Stimulated activated naive CD8-positive, alpha-beta T cell treated with anti-CD3 and anti-CD28 coated beads, Interleukin-15, Interleukin-2, amounts not matched to agents 100 ng/mL and 50 ng/mL, for 24 hours (primary cell): ENCODE results near the gene MAMDC4.
A peak's percentile ranks its signal among the peaks of the same experiment; 100 is the strongest.
"Not testable (repeated sequence)": the region's sequence is repeated elsewhere in the genome, so short reads cannot be mapped to it uniquely, and the experiment has no call there.

Experiments
- H3K27ac Mint-ChIP-seq: one replicate; pipeline ENCODE4 v1.8.0; 2021; ENCODE audit warnings: mild to moderate bottlenecking, mixed read lengths
- H3K27me3 Mint-ChIP-seq: one replicate; pipeline ENCODE4 v1.8.0; 2021; ENCODE audit warnings: mixed read lengths
- H3K36me3 Mint-ChIP-seq: one replicate; pipeline ENCODE4 v1.8.0; 2021; ENCODE audit warnings: low read depth, mixed read lengths
- H3K4me1 Mint-ChIP-seq: one replicate; pipeline ENCODE4 v1.8.0; 2021; ENCODE audit warnings: low read depth, mixed read lengths
- H3K4me3 Mint-ChIP-seq: one replicate; pipeline ENCODE4 v1.8.0; 2021; ENCODE audit warnings: mild to moderate bottlenecking, mixed read lengths
- H3K9me3 Mint-ChIP-seq: one replicate; pipeline ENCODE4 v1.8.0; 2021; ENCODE audit warnings: mixed read lengths

Gene MAMDC4

DNA sequence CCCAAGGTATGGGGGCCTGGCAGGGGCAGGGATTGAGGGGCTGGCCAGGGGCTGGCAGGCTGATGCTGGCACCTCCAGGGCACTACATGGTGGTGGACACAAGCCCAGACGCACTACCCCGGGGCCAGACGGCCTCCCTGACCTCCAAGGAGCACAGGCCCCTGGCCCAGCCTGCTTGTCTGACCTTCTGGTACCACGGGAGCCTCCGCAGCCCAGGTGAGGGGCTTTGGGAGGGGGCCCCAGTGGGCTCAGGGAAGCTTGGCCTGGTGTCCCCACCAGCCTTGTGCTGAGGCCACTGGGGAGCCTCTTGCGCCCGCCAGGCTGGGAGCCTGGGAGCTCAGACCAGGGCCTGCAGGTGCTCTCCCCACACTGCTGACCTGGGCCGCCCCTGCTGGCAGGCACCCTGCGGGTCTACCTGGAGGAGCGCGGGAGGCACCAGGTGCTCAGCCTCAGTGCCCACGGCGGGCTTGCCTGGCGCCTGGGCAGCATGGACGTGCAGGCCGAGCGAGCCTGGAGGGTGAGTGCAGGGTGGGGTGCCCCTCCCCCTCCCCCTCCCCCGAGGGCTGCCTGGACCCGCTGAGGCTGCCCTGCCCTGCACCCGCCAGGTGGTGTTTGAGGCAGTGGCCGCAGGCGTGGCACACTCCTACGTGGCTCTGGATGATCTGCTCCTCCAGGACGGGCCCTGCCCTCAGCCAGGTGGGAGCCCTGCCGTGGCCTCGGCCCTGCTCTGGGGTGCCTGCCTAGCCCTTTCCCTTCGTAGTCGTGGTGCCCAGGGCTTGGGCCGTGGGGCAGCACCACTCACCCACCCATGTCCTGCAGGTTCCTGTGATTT, 5.7 kb downstream of the MAMDC4 start:
- Mint-ChIP-seq H3K27me3 (no peaks in the 10 kb centered on the region), H3K27ac (no peak overlapping the region), H3K9me3 (no peaks in the 10 kb centered on the region)

DNA sequence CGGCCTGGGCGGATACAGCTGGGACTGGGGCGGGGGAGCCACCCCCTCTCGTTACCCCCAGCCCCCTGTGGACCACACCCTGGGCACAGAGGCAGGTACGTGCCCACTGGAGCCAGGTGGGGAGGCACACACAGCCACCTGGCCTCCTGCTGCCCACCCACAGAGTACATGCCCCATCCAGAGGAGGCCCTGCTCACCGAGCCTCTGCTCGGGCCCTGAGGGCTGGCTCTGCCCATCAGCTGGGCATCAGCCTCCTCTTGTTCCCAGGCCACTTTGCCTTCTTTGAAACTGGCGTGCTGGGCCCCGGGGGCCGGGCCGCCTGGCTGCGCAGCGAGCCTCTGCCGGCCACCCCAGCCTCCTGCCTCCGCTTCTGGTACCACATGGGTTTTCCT, 6.3 kb downstream of the MAMDC4 start:
- H3K4me3 Mint-ChIP-seq: no peak overlapping the region
- H3K36me3 Mint-ChIP-seq: peaks cover 3% of the 10 kb centered on the region
- H3K4me1 Mint-ChIP-seq: no peaks in the 10 kb centered on the region
- H3K27ac Mint-ChIP-seq: no peak overlapping the region
- no peaks in the 10 kb centered on the region for H3K9me3 Mint-ChIP-seq
- H3K27me3 Mint-ChIP-seq: no peaks in the 10 kb centered on the region

More for the DNA sequence above, 5.7 kb downstream of the MAMDC4 start:
- Mint-ChIP-seq H3K4me1 (no peaks in the 10 kb centered on the region), H3K36me3 (no peaks in the 10 kb centered on the region), H3K4me3 (no peak overlapping the region)

DNA sequence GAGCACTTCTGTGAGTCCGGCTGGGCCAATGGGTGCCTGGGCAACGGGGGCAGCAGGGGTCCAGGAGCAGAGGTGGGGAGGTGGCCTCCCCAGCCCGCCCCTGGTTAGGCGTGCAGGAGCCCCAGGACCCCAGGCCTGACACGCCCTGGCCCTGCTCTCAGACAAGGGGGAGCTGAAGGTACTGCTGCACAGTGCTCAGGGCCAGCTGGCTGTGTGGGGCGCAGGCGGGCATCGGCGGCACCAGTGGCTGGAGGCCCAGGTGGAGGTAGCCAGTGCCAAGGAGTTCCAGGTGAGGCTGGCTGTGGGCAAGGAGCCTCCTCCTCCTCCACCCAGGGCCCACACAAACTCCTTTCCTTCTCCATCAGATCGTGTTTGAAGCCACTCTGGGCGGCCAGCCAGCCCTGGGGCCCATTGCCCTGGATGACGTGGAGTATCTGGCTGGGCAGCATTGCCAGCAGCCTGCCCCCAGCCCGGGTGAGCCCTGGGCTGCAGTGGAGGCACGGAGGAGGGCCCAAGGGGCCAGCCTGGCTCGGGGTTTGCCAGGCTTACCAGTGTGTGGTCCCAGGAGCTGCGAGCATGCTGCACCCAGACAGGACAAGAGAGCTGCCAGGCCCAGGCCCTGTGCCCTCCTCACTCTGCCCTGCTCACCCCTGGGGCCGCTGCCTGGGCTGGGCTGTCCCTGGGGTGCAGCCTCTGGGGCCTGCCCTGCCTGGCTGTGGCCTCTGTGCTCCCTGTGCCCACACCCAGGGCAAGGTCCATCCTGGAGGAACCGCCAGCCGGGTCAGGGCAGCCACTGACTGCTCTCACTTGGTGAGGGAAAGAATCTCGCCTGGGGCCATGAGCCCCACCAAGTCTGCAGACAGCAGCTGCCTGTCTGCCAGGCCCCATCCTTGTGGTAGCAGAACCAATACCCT, 7.0 kb downstream of the MAMDC4 start:
- H3K27me3 Mint-ChIP-seq: no peaks in the 10 kb centered on the region
- H3K27ac Mint-ChIP-seq: no peak overlapping the region
- peaks cover 5% of the 10 kb centered on the region for H3K4me1 Mint-ChIP-seq

DNA sequence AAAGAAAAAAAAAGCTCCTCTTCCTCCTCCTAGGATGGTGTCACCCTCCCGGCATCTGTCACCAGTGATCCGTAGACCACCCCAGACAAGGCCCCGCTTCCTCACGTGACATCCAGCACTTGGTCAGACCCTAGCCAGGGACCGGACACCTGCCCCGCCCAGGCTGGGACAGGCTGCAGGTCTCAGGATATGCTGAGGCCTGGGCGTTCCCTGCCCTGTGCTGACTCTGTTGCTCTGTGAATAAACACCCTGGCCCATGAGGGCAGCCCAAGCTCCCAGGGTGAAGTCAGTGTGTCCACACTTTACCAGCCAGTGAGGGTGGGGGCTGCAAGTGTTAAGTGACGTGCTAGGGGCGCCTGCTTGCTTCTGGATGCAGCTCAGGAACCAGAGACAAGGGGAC, 8.4 kb downstream of the MAMDC4 start:
- H3K27ac Mint-ChIP-seq: no peak overlapping the region
- no peaks in the 10 kb centered on the region for H3K27me3 Mint-ChIP-seq
- H3K36me3 Mint-ChIP-seq: peaks cover 13% of the 10 kb centered on the region
- no peak overlapping the region for H3K4me3 Mint-ChIP-seq
- H3K9me3 Mint-ChIP-seq: no peaks in the 10 kb centered on the region
- H3K4me1 Mint-ChIP-seq: peaks cover 16% of the 10 kb centered on the region

More for the DNA sequence above, 7.0 kb downstream of the MAMDC4 start:
- Mint-ChIP-seq H3K4me3 (no peak overlapping the region), H3K9me3 (no peaks in the 10 kb centered on the region), H3K36me3 (peaks cover 10% of the 10 kb centered on the region)

DNA sequence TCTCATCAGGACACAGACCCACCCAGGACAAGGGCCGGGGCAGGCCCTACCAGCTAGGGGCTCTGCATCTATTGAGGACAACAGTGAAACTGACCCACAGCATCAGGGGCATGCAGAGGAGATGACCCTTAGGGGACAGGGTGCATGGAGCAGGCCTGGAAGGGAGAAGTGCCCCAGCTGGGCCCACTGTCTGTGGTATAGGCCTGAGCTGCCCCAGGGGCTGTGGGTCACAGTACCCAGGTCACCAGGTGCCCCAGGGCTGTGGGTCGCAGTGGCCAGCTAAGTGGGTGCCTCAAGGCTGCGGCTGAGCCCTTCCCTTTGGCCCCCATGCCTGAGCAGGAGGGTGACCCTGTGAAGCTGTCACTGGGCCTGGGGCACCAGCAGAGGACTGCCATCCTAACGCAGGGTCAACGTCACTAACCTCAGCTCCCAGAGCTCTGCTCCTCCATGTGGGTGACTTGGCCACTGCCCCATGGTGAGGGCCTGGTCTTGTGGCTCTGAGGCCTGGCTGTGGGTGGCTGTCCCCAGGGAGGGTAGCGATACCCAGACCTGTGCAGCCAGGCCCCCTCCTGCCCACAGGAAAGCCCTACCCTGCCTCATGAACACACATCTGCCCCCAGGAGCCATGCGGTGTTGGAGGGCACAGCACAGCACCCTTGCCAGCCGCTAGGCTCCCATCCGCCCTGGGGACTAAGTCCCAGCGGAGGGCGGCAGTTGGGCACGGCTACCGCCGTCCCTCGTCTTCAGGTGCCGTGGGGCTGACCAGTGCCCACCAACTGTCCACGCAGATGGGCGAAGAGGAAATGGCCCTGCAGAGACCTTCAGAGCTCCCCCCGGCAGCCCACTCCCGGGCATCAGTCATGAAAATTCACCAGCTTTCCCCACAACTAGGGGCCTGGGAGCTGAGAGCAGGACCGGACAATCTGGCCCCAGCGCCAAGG, 9.1 kb downstream of the MAMDC4 start:
- Mint-ChIP-seq H3K36me3 (peaks cover 13% of the 10 kb centered on the region), H3K9me3 (no peaks in the 10 kb centered on the region), H3K27ac (no peak overlapping the region), H3K4me3 (no peak overlapping the region), H3K4me1 (peaks cover 16% of the 10 kb centered on the region), H3K27me3 (no peaks in the 10 kb centered on the region)

DNA sequence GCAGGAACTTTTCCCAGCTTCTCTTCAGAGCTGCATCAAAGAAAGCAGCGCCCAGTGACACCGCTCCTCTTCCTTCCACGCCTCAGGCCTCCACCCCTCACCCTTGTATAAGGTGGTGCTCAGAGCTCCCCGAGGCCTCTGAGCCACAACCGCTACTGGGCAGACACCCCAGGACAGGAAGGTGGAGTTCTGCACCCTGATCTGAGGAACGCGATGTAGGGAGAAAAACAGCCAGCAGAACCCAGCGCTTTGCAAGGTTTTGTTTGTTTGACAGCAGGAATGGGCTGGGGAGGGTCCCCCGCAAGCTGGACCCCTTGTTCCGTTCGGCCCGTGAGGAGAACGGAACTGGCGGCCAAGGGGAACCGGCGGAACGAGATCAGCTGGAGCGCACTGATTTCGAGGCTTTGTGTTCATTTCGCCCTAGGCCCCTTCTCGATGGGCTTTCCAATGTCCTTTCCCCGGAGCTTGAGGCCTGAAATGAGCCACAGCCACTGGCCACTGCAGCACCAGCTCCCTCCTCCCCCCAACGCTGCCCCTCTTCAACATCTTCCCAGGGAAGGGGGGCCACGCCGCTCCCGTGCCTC, 9.8 kb downstream of the MAMDC4 start:
- Mint-ChIP-seq H3K27me3 (no peaks in the 10 kb centered on the region), H3K27ac (no peak overlapping the region), H3K36me3 (peaks cover 13% of the 10 kb centered on the region), H3K4me1 (peaks cover 16% of the 10 kb centered on the region), H3K9me3 (no peaks in the 10 kb centered on the region), H3K4me3 (no peak overlapping the region)

DNA sequence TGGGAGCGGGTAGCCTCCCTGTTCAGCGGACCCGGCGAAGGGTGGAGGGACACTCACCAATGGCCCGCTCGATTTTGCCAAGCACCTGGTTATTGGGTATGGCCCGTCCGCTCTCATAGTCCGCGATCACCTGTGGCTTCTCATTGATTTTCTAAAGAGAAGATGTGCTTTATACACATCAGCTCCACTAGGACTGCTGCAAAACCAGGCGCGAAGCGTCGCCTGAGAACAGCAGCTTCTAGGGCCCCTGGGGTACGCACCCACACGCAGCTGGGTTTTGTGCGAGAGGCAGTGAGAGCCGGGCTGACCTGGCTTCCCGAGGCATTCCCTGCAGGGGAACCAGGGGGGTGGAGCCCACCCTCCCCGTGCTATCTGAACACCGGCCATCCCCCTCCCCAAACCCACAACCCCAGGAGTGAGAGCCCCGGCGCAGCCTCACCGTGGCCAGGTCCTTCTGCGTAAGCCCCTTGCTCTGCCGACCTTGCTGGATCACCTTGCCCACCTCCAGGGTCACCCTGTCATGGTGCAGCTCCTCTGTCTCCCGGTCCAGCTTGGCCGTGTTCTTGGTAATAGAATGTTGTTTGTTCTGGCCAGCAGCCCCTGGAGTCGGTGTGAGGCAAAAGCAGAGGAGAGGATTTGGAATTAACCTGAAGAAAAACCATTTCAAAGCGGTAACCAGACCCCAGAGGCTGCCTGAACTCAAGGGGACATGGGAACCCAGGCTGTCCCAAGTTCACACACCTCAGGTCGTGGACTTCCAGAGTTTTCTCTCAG, 10.9 kb downstream of the MAMDC4 start:
- peaks cover 16% of the 10 kb centered on the region for H3K4me1 Mint-ChIP-seq
- no peaks in the 10 kb centered on the region for H3K27me3 Mint-ChIP-seq
- H3K9me3 Mint-ChIP-seq: no peaks in the 10 kb centered on the region
- H3K4me3 Mint-ChIP-seq: no peak overlapping the region
- H3K36me3 Mint-ChIP-seq: peaks cover 13% of the 10 kb centered on the region
- no peak overlapping the region for H3K27ac Mint-ChIP-seq

DNA sequence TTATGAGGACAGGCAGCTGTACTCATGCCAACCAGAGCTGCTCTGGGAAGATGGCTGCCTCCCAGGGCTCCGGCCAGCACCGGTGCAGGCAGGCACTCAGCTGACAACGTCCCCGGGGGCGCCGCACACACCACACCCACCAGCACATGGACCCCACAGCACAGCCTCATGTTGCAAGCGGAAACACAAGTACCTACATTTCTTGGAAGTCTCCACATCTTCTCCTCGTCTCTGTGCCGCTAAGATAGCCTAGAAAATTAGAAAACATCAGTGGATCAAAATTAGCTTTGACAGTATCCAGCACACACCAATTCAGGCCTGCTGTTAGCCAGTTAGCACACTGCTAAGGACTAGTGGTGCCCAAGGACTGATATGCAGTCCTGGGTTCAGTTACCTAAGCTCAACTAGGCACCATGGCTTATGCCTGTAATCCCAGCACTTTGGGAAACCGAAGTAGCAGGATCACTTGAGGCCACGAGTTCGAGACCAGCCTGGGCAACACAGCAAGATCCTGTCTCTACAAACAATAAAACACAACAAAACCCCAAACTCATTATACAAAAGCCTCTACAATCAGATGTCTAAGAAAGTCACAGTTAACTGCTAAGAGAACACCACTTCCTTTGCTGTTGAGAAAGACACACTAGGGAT, 11.6 kb downstream of the MAMDC4 start:
- Mint-ChIP-seq H3K4me3 (no peak overlapping the region), H3K27me3 (no peaks in the 10 kb centered on the region), H3K27ac (peak overlapping the region; percentile 74), H3K9me3 (no peaks in the 10 kb centered on the region), H3K36me3 (peaks cover 13% of the 10 kb centered on the region), H3K4me1 (peaks cover 18% of the 10 kb centered on the region)

DNA sequence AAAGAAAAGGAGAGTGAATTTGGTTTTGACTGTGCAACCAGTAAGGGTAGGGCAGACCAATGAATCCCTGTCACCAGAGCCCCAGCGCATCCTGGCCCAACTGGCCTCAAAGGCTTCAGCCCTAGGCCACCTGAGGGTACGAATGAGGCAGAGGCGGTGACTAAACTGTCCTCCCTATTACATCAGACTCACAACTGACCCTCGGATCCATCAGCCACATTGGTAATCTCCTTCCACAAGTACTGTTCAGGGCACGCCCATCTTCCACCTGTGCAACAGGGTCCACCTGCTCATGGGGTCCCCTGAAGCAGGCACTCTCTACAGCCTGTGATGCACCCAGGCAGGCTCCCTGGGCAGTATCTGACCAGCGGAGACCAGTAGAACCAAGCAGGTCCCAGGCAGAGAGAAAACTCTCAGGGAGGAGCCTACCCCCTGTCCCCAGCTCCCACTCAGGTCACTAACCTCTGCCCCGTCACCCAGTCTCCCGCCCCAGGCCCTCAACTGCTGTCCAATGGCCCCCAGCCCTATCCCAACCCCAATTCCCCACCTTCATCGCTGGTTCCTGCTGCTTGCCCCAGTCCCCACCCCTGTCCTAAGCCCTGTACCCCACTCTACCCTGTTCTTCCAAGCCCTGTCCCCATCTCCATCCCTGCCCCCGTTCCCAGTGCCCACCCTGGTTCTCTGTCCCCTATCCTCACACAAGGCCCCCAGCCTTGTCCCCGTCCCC, 13.1 kb downstream of the MAMDC4 start:
- Mint-ChIP-seq H3K27ac (peak overlapping the region; percentile 77), H3K27me3 (no peaks in the 10 kb centered on the region), H3K4me3 (peak overlapping the region; percentile 84), H3K4me1 (peaks cover 18% of the 10 kb centered on the region), H3K36me3 (peaks cover 13% of the 10 kb centered on the region), H3K9me3 (no peaks in the 10 kb centered on the region)

DNA sequence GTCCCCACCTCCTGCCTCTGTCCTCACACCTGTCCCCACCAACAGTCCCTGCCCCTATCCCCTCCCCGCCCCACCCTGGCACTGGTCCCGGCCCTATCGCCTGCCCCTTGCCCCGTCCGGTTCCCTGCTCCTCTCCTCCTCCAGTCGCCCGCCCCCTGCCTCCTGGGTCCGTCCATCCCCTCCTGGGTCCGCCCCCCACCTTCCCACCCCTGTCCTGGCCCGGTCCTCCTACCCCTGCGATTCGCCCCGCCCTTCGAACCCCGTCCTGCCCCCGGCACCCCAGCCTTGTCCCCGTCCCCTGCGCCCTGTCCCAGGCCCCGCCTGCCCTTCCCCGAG, 13.6 kb downstream of the MAMDC4 start:
- no peaks in the 10 kb centered on the region for H3K9me3 Mint-ChIP-seq
- H3K27me3 Mint-ChIP-seq: no peaks in the 10 kb centered on the region
- peak overlapping the region; percentile 77 for H3K27ac Mint-ChIP-seq
- H3K4me1 Mint-ChIP-seq: peaks cover 18% of the 10 kb centered on the region
- H3K4me3 Mint-ChIP-seq: peak overlapping the region; percentile 84
- peaks cover 13% of the 10 kb centered on the region for H3K36me3 Mint-ChIP-seq

DNA sequence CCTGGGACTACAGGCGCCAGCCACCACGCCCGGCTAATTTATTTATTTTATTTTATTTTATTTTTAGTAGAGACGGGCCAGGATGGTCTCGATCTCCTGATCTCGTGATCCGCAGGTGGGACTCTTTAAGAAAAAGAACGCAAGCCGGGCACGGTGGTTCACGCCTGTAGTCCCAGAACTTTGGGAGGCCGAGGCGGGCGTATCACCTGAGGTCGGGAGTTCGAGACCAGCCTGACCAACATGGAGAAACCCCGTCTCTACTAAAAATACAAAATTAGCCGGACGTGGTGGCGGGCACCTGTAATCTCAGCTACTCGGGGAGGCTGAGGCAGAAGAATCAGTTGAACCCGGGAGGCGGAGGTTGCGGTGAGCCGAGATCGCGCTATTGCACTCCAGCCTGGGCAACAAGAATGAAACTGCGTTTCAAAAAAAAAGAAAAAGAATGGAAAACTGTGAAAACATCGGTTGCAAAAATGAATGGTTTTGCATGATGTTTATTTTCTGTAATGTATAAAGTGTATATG, 14.8 kb downstream of the MAMDC4 start:
- H3K4me3 Mint-ChIP-seq: peak overlapping the region; percentile 74
- H3K27me3 Mint-ChIP-seq, H3K9me3 Mint-ChIP-seq, H3K27ac Mint-ChIP-seq: not testable (repeated sequence)
- peaks cover 18% of the 10 kb centered on the region for H3K4me1 Mint-ChIP-seq
- H3K36me3 Mint-ChIP-seq: peaks cover 13% of the 10 kb centered on the region

DNA sequence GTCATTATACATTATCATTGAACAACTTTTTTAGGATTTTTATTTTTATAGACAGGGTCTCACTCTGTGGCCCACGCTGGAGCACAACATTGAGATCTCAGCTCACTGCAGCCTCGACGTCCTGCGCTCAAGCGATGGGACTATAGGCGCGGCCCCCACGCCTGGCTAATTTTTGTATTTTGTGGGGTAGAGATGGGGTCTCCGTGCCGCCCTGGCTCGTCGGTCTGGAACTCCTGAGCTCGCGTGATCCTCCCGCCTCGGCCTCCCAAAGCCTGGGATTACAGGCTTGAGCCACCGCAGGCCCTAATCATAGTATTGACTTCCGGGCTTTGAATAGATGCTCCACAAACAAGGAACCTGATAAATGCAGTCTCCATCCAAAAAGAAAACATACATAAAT, 15.3 kb downstream of the MAMDC4 start:
- no peak overlapping the region for H3K27ac Mint-ChIP-seq
- H3K9me3 Mint-ChIP-seq: no peaks in the 10 kb centered on the region
- H3K4me3 Mint-ChIP-seq: peak overlapping the region; percentile 74
- H3K4me1 Mint-ChIP-seq: peaks cover 18% of the 10 kb centered on the region
- no peaks in the 10 kb centered on the region for H3K27me3 Mint-ChIP-seq
- peaks cover 13% of the 10 kb centered on the region for H3K36me3 Mint-ChIP-seq

DNA sequence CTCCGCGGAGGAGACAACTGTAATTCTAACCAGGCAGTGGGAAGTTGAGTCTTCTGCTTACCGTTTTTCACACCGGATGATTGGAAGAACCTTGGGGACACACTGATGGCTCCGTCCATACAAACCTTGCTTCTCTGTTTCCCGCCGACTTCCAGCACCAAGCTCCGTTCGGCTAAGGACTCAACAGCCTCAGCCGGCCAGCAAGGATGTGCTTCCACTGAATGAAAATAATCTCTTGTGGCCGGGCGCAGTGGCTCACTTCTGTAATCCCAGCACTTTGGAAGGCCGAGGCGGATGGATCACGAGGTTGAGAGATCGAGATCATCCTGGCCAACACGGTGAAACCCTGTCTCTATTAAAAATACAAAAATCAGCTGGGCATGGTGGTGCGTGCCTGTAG, 15.8 kb downstream of the MAMDC4 start:
- peak overlapping the region; percentile 74 for H3K4me3 Mint-ChIP-seq
- no peak overlapping the region for H3K27ac Mint-ChIP-seq
- H3K4me1 Mint-ChIP-seq: peaks cover 18% of the 10 kb centered on the region
- no peaks in the 10 kb centered on the region for H3K27me3 Mint-ChIP-seq
- no peaks in the 10 kb centered on the region for H3K9me3 Mint-ChIP-seq
- H3K36me3 Mint-ChIP-seq: peaks cover 13% of the 10 kb centered on the region
